Globus pallidus (tissue), 1 donor: ENCODE results near the gene EYS.

Source experiments
- DNase-seq: peaks from one replicate; pipeline ENCODE4 v3.0.0-alpha.2; 2015; ENCODE audit warnings: low spot score

EYS gene

GRCh38 chr6:65707126-65707826, at the start of gene EYS:
EYS (minus strand) TSS chr6:65707226; CDS start chr6:65495410, 211,816 bp downstream.
- DNase-seq: no peak

GRCh38 chr6:65746302-65746701, 39.3 kb upstream of the EYS start:
- no peak for DNase-seq

GRCh38 chr6:65745614-65746013, 38.6 kb upstream of the EYS start:
- no peak for DNase-seq

- no peak for DNase-seq
Observed at GRCh38 chr6:65728879-65729479, 22.0 kb upstream of the EYS start.

GRCh38 chr6:65719101-65719500, 12.1 kb upstream of the EYS start:
- no peak for DNase-seq

- DNase-seq: no peak
Observed at GRCh38 chr6:65711531-65711930, 4.5 kb upstream of the EYS start.

- no peak for DNase-seq
Observed at GRCh38 chr6:65709099-65709830, 2.2 kb upstream of the EYS start.

GRCh38 chr6:65708162-65708561, 1.1 kb upstream of the EYS start:
- DNase-seq: no peak

GRCh38 chr6:65706436-65706835, 590 bp downstream of the EYS start:
- DNase-seq: no peak

- no peak for DNase-seq
Observed at GRCh38 chr6:65701325-65701724, 5.7 kb downstream of the EYS start.

- no peak for DNase-seq
Observed at GRCh38 chr6:65700561-65700960, 6.5 kb downstream of the EYS start.

- DNase-seq: no peak
Observed at GRCh38 chr6:65692109-65692508, 14.9 kb downstream of the EYS start.

- DNase-seq: no peak
Observed at GRCh38 chr6:65680232-65680631, 26.8 kb downstream of the EYS start.

- DNase-seq: no peak
Observed at GRCh38 chr6:65671922-65672321, 35.1 kb downstream of the EYS start.

GRCh38 chr6:65667916-65668656, 38.9 kb downstream of the EYS start:
- no peak for DNase-seq

- no peak for DNase-seq
Observed at GRCh38 chr6:65650086-65650485, 56.9 kb downstream of the EYS start.

GRCh38 chr6:65649392-65649791, 57.6 kb downstream of the EYS start:
- no peak for DNase-seq

GRCh38 chr6:65646544-65646943, 60.5 kb downstream of the EYS start:
- DNase-seq: no peak

GRCh38 chr6:65642776-65643175, 64.2 kb downstream of the EYS start:
- no peak for DNase-seq

GRCh38 chr6:65638047-65638831, 68.8 kb downstream of the EYS start:
- DNase-seq: peak; percentile 3

GRCh38 chr6:65637289-65638046, 69.6 kb downstream of the EYS start:
- DNase-seq: no peak
